Esophagus squamous epithelium (tissue), 4 donors: ENCODE measurements around the gene ADAMTS2.

Experiments
- CTCF ChIP-seq, 6 experiments: fragments of 450-650 bp in 4 of 6; fragments of 200-600 bp in 2 of 6; sonication (generic) in 2 of 6; IDR thresholded peaks; one replicate each; pipeline ENCODE4 v1.5.1; 2016 to 2019; ENCODE audit warnings: antibody characterized with exemption in 6 of 6, mild to moderate bottlenecking in 4 of 6, moderate library complexity in 4 of 6
- POLR2A ChIP-seq, 4 donors: fragments of 450-650 bp; IDR thresholded peaks; one replicate each; pipeline ENCODE4 v1.6.1; 2017; ENCODE audit warnings: antibody characterized with exemption in 4 of 4, mild to moderate bottlenecking in 4 of 4, moderate library complexity in 3 of 4

- TF ChIP-seq POLR2A (IDR thresholded peaks at IDR 0.05) (no peak), CTCF (IDR thresholded peaks at IDR 0.05) (no peak)
Observed at GRCh38 chr5:179118756-179119414, 226.4 kb downstream of the ADAMTS2 start.
